ENCODE measurements around the gene ZCCHC2. TPM values are rescaled to one million over a fixed set of nuclear protein-coding genes. Genes with fewer than 3 reads are reported as not detected.

ZCCHC2 gene
- 5.6 and 8.2 TPM in 2 replicates for total RNA-seq

DNA sequence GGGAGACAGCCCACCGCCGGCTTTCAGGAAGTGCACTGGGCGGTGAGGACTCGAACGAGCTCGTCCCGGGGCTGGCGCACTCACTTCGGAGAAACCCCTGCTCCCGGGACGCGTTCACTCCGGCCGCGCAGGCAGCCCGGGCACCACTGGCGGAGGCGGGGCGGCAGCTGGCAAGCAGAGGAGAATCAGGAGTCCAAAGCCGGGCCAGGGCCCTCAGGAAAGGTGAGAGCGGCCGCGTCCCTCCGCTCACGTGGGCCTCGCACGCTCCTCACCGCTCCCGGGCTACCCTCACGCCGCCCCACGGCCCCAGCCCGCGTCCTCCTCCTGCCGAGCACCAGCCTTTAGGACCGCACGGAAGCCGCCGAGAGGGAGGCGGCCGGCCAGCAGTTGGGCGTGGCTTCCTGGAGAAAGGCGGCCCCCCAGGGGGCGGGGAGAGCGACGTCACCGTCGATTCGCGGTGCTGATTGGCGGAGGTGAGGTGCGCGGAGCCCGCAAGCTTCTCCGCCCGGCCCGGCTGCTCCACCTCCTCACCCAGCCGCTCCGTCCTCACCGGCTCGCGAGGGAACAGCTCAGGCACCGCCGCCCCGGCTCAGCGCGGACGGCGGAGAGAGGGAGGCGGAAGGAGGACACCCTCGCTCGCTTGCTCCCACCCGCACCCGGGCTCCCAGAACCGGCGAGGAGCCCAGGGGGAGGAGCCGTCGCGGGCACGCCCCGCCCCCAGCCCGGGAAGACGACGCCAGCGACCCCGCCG, at the start of gene ZCCHC2:
TSS of gene ZCCHC2 (plus strand) at position 522 of the 751 bp plus-strand sequence. CDS start 400 bp downstream, outside the sequence.

Other genes starting within 250 kb of the ZCCHC2 start
- 0.22 and 0.25 TPM in 2 replicates for gene TNFRSF11A, start 197.7 kb upstream of the ZCCHC2 start, total RNA-seq
- gene PHLPP1, start 192.5 kb downstream of the ZCCHC2 start, total RNA-seq: 6.6 and 7.2 TPM in 2 replicates

Measured in uterine smooth muscle cell (primary cell).